Neuronal stem cell (in vitro differentiated cells): ENCODE results near the gene FILIP1L. TPM values are rescaled to one million over a fixed set of nuclear protein-coding genes. Genes with fewer than 3 reads are reported as not detected.

ENCODE experiments used
- DNase-seq: peaks from one replicate; pipeline ENCODE4 v3.0.0-alpha.2; 2013; ENCODE audit warnings: low spot score
- H2AFZ ChIP-seq: one replicate; pipeline ENCODE4 v1.6.1; 2013; ENCODE audit warnings: mild to moderate bottlenecking, low read length, inconsistent platforms
- H2AK5ac ChIP-seq: 2 replicates; pipeline ENCODE4 v1.6.1; 2013; ENCODE audit warnings: low read depth, mild to moderate bottlenecking, inconsistent platforms, low read length, moderate library complexity, mixed read lengths
- H2BK120ac ChIP-seq: 2 replicates; pipeline ENCODE4 v1.6.1; 2013; ENCODE audit warnings: low read depth, mild to moderate bottlenecking, inconsistent platforms, low read length, moderate library complexity, mixed read lengths
- H2BK12ac ChIP-seq: one replicate; pipeline ENCODE4 v1.6.1; 2013; ENCODE audit warnings: low read length, inconsistent platforms
- H2BK15ac ChIP-seq: 2 replicates; pipeline ENCODE4 v1.6.1; 2013; ENCODE audit warnings: mild to moderate bottlenecking, low read length, inconsistent platforms, mixed read lengths
- H2BK5ac ChIP-seq: one replicate; pipeline ENCODE4 v1.6.1; 2013; ENCODE audit warnings: inconsistent platforms, mild to moderate bottlenecking, low read length, moderate library complexity
- H3K14ac ChIP-seq: one replicate; pipeline ENCODE4 v1.6.1; 2013; ENCODE audit warnings: low read length, inconsistent platforms
- H3K18ac ChIP-seq: 2 replicates; pipeline ENCODE4 v1.6.1; 2013; ENCODE audit warnings: low read length, inconsistent platforms
- H3K23ac ChIP-seq: 2 replicates; pipeline ENCODE4 v1.6.1; 2013; ENCODE audit warnings: low read depth, mild to moderate bottlenecking, mixed read lengths, low read length, inconsistent platforms; ENCODE audit not compliant: poor library complexity
- H3K27ac ChIP-seq: replicated peaks from 3 replicates; pipeline ENCODE4 v1.5.1; 2013; ENCODE audit warnings: low read length, inconsistent platforms
- H3K27me3 ChIP-seq, 3 experiments: 2 replicates each; pipeline ENCODE4 v1.6.1; 2013; ENCODE audit warnings: low read length in 3 of 3, mild to moderate bottlenecking in 2 of 3, inconsistent platforms in 1 of 3, low read depth in 1 of 3, mixed read lengths in 1 of 3, moderate library complexity in 1 of 3; ENCODE audit not compliant: control insufficient read depth in 3 of 3, insufficient read depth in 3 of 3
- H3K36me3 ChIP-seq, 2 donors: replicated peaks in 1 of 2; 2 replicates each; pipeline ENCODE4 v1.6.1; 2013; ENCODE audit warnings: low read length in 2 of 2; ENCODE audit not compliant: control insufficient read depth in 2 of 2, insufficient read depth in 2 of 2
- H3K4ac ChIP-seq: 2 replicates; pipeline ENCODE4 v1.6.1; 2013; ENCODE audit warnings: inconsistent platforms, mild to moderate bottlenecking, low read length, moderate library complexity
- H3K4me1 ChIP-seq, 2 donors: 1 replicate in 1 of 2; 2 replicates in 1 of 2; pipeline ENCODE4 v1.6.1; 2013; ENCODE audit warnings: low read length in 2 of 2, low read depth in 1 of 2; ENCODE audit not compliant: control insufficient read depth in 2 of 2, insufficient read depth in 1 of 2
- H3K4me2 ChIP-seq: one replicate; pipeline ENCODE4 v1.6.1; 2013; ENCODE audit warnings: mild to moderate bottlenecking, low read length, inconsistent platforms; ENCODE audit not compliant: insufficient read depth, poor library complexity, severe bottlenecking
- H3K4me3 ChIP-seq, 2 donors: 2 replicates each; pipeline ENCODE4 v1.5.1; 2013; ENCODE audit warnings: low read length in 2 of 2, mild to moderate bottlenecking in 2 of 2, inconsistent platforms in 1 of 2, moderate library complexity in 1 of 2
- H3K79me1 ChIP-seq: one replicate; pipeline ENCODE4 v1.6.1; 2013; ENCODE audit warnings: low read depth, mild to moderate bottlenecking, inconsistent platforms, low read length, moderate library complexity
- H3K9ac ChIP-seq: one replicate; pipeline ENCODE4 v1.6.1; 2013; ENCODE audit warnings: mild to moderate bottlenecking, low read depth, low read length, inconsistent platforms; ENCODE audit not compliant: poor library complexity
- H3K9me3 ChIP-seq, 2 donors: replicated peaks in 1 of 2; 2 replicates each; pipeline versions ENCODE3 to v1.6.1; 2013; ENCODE audit warnings: low read length in 2 of 2, mild to moderate bottlenecking in 2 of 2, inconsistent platforms in 1 of 2, low read depth in 1 of 2, mixed read lengths in 1 of 2, moderate library complexity in 1 of 2; ENCODE audit not compliant: control insufficient read depth in 2 of 2, insufficient read depth in 1 of 2
- H4K8ac ChIP-seq: one replicate; pipeline ENCODE4 v1.6.1; 2013; ENCODE audit warnings: low read depth, mild to moderate bottlenecking, inconsistent platforms, low read length, moderate library complexity
- H4K91ac ChIP-seq: one replicate; pipeline ENCODE4 v1.6.1; 2013; ENCODE audit warnings: low read length, low read depth, mild to moderate bottlenecking, inconsistent platforms; ENCODE audit not compliant: poor library complexity
- WGBS, 2 donors: extraction: QIAGEN DNeasy Blood & Tissue Kit; methylation state at CpG; one replicate each; pipeline ENCODE4 v1.1.7; 2013; ENCODE audit warnings: missing lambda C conversion rate in 2 of 2, mixed read lengths in 1 of 2; ENCODE audit not compliant: insufficient read length in 2 of 2, insufficient replicate concordance in 1 of 2; ENCODE audit errors: extremely low coverage in 2 of 2; 5-methylcytosine and 5-hydroxymethylcytosine counted together
- polyA plus RNA-seq, 2 experiments: library from polyadenylated mRNA; stranded (reverse); fragments of 200-250 nt; gene quantifications; one replicate each; pipeline ENCODE4 v1.2.3, GENCODE V29; 2013

The FILIP1L gene
- 2.2 TPM for polyA plus RNA-seq (2013, experiment 1 of 2)
- polyA plus RNA-seq (2013, experiment 2 of 2) = 1.7 TPM

- H4K8ac ChIP-seq = no peak within 1 kb of the TSS
- no peaks in the 10 kb centered on the region for H3K4me1 ChIP-seq
- no peaks in the 10 kb centered on the region for H3K36me3 ChIP-seq
- no peak within 1 kb of the TSS for H2AFZ ChIP-seq
- no peak within 1 kb of the TSS for H3K4ac ChIP-seq
- H3K14ac ChIP-seq = peak within 1 kb of the TSS; percentile 78
- H3K27me3 ChIP-seq = no peaks in the 10 kb centered on the region
- DNase-seq = no peak
- H4K91ac ChIP-seq = no peak within 1 kb of the TSS
- no peak within 1 kb of the TSS for H3K9ac ChIP-seq
- H3K23ac ChIP-seq = no peak within 1 kb of the TSS
- no peaks in the 10 kb centered on the region for H3K9me3 ChIP-seq
- H3K4me2 ChIP-seq = no peak within 1 kb of the TSS
- H2AK5ac ChIP-seq = no peak within 1 kb of the TSS
- no peak within 1 kb of the TSS for H3K27ac ChIP-seq
- no peak within 1 kb of the TSS for H3K4me3 ChIP-seq
- H3K79me1 ChIP-seq = no peaks in the 10 kb centered on the region
- no peak within 1 kb of the TSS for H2BK5ac ChIP-seq
- no peak within 1 kb of the TSS for H2BK12ac ChIP-seq
- no peak within 1 kb of the TSS for H2BK15ac ChIP-seq
- H3K18ac ChIP-seq = no peak within 1 kb of the TSS
- H2BK120ac ChIP-seq = no peak within 1 kb of the TSS
- no CpG with 5 or more reads among the region's 7 CpGs for WGBS, 2 donors
Observed at GRCh38 chr3:100114413-100115030, at the start of gene FILIP1L. TSS of gene FILIP1L (minus strand) at chr3:100114501.

GRCh38 chr3:100163787-100164186 is 49.5 kb upstream of the FILIP1L start:
- Histone ChIP-seq H3K27ac (no peak overlapping the region), H2BK120ac (no peak overlapping the region), H4K91ac (no peak overlapping the region), H3K14ac (no peak overlapping the region), H3K4me3 (no peak overlapping the region), H4K8ac (no peak overlapping the region), H3K4me1 (no peaks in the 10 kb centered on the region), H3K4me2 (no peak overlapping the region), H2BK12ac (no peak overlapping the region), H3K4ac (no peak overlapping the region), H3K18ac (no peak overlapping the region), H3K27me3 (no peaks in the 10 kb centered on the region), H2AFZ (no peak overlapping the region), H2AK5ac (no peak overlapping the region), H3K36me3 (peaks cover 0 to 9% of the 10 kb centered on the region in 2 donors), H3K23ac (no peak overlapping the region), H2BK15ac (no peak overlapping the region), H3K79me1 (no peaks in the 10 kb centered on the region), H3K9ac (no peak overlapping the region), H3K9me3 (no peaks in the 10 kb centered on the region), H2BK5ac (no peak overlapping the region)
- no CpG with 5 or more reads among the region's 2 CpGs for WGBS, 2 donors
- DNase-seq = no peak

- Histone ChIP-seq H2AK5ac (no peak overlapping the region), H4K8ac (no peak overlapping the region), H2BK120ac (no peak overlapping the region), H3K4me1 (no peaks in the 10 kb centered on the region), H3K4me3 (no peak overlapping the region), H3K4ac (no peak overlapping the region), H2BK15ac (no peak overlapping the region), H2BK5ac (no peak overlapping the region), H2BK12ac (no peak overlapping the region), H3K27ac (no peak overlapping the region), H3K9ac (no peak overlapping the region), H3K14ac (no peak overlapping the region), H3K36me3 (peaks cover 0 to 3% of the 10 kb centered on the region in 2 donors), H3K27me3 (no peaks in the 10 kb centered on the region), H3K4me2 (no peak overlapping the region), H4K91ac (no peak overlapping the region), H2AFZ (no peak overlapping the region), H3K23ac (no peak overlapping the region), H3K79me1 (no peaks in the 10 kb centered on the region), H3K9me3 (peaks cover 0 to 4% of the 10 kb centered on the region in 2 donors), H3K18ac (no peak overlapping the region)
- no CpG with 5 or more reads among the region's 2 CpGs for WGBS, 2 donors
- DNase-seq = no peak
Observed at GRCh38 chr3:100160521-100160920, 46.2 kb upstream of the FILIP1L start.

- Histone ChIP-seq H2AK5ac (no peak overlapping the region), H2BK5ac (no peak overlapping the region), H3K4me2 (no peak overlapping the region), H3K36me3 (peaks cover 0 to 3% of the 10 kb centered on the region in 2 donors), H3K4me1 (no peaks in the 10 kb centered on the region), H3K14ac (no peak overlapping the region), H3K27me3 (no peaks in the 10 kb centered on the region), H3K4ac (no peak overlapping the region), H3K79me1 (no peaks in the 10 kb centered on the region), H3K27ac (no peak overlapping the region), H3K9me3 (peaks cover 3 to 6% of the 10 kb centered on the region in 2 donors), H3K23ac (no peak overlapping the region), H2BK12ac (no peak overlapping the region), H2AFZ (no peak overlapping the region), H2BK120ac (no peak overlapping the region), H4K8ac (no peak overlapping the region), H3K4me3 (no peak overlapping the region), H3K9ac (no peak overlapping the region), H2BK15ac (no peak overlapping the region), H4K91ac (no peak overlapping the region), H3K18ac (no peak overlapping the region)
- DNase-seq = no peak
- 100% methylated on average over 1 of the region's 4 CpGs; no CpG with 5 or more reads in 1 of the 2 donors for whole genome bisulfite sequencing, 2 donors
Observed at GRCh38 chr3:100159331-100160153, 45.2 kb upstream of the FILIP1L start.
